NCI-H2107 (cell line): ENCODE data around the gene TMEM171.

Source experiments
- DNase-seq: peaks from one replicate; lab custom pipeline; 2025; lab: John Stamatoyannopoulos, UW

TMEM171 gene

GRCh38 chr5:73119451-73120157, 771 bp upstream of the TMEM171 start:
- DNase-seq, result no peak

DNA sequence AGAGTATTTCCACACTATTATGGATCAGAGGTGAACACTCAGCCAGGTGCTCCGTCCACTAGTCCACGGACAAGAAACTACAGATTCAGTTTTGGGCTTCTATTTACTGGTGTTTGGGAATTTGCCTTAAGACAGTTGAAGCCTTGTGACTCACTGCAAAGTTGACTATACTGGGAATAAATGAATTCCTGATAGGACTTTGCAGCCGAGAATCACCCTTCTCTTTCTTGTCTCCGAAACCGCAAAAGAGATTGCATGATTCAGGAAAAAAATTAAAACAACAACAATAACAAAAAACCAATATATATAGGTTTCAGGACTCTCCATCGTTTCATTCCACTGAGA, 716 bp downstream of the TMEM171 start:
- no peak for DNase-seq

- no peak for DNase-seq
These were observed 2.8 kb downstream of the TMEM171 start for GRCh38 chr5:73122875-73123810.

DNA sequence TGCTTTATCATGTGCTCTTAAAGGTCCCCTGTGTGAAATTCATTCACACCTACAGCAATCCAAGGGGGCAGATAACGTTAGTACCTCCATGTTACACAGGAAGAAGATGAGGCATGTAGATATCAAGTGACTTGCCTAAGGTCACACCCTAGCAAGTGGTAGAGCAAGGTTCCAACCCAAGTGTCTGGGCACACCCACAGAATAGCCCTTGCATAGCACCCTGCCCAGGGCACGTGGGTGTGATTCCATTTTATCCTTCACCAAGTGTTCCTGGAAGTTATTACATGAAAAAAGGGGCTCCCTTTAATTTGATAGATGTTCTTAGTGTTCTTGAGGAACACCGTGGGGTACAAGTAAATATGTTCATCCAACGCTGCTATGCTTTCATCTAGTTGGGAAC, 4.9 kb downstream of the TMEM171 start:
- no peak for DNase-seq

DNA sequence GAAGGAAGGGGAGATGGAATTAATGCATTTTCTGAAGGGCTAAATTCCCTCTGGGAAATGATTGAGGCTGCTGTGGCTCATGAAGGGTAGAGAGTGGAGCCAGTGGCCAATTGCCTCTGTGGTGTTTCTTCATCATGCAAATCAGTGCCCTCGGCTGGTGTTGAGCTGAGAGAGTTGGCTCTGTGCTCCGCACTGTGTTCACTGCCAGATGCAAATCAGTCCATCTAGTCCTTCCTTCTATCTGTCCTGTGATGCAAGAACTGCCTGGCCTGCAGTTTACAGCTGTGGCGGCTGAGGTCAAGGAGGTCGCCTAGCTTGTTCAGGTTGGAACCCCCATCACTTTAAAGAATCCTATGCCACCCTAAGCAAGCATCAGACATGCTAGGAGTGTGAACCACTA, 6.0 kb downstream of the TMEM171 start:
- no peak for DNase-seq

- no peak for DNase-seq
These were observed 6.6 kb downstream of the TMEM171 start for GRCh38 chr5:73126957-73127356.

DNA sequence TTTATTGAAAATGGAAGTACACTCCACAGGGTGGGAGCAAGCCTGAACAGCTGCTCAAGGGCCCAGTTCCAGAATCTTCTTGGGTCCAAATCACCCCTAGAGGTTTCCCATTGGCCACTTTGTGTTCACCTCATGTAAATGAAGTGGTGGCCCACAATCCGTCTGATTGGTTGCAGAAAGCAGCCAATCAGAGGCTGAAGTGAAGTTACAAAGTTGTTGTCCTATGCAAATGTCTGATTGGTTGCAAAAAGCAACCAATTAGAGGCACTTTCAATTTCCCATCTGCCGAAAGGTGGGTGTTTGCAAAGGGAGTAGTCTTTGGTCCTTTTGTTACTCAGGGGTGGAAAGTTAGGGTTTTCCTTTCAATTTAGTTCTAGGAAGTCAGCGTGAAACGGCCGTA, 8.8 kb downstream of the TMEM171 start:
- no peak for DNase-seq

GRCh38 chr5:73130811-73131210, 10.4 kb downstream of the TMEM171 start:
- no peak for DNase-seq

GRCh38 chr5:73131711-73132425, 11.5 kb downstream of the TMEM171 start:
- DNase-seq, result no peak

GRCh38 chr5:73132759-73133158, 12.4 kb downstream of the TMEM171 start:
- no peak for DNase-seq

DNA sequence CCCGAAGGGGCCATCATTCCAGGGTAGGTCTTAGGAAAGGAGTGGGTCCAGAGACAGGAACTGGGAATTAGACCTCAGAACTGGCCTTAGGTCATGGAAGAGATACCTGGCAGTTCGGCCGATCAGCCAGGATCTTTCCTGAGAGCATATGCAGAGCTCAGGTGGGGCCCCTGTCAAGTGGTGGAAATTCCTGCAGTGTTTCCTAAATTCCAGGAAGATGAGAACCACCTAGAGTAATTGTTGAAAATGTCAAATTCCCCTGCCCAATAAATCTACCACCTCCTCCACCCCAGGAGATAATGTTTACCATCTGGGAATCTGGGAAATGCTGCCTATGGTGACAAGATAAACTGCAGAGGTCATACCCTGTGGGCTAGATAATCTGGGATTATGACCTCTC, 14.6 kb downstream of the TMEM171 start:
- DNase-seq, result no peak

GRCh38 chr5:73135429-73136054, 15.2 kb downstream of the TMEM171 start:
- no peak for DNase-seq

GRCh38 chr5:73136055-73136562, 15.7 kb downstream of the TMEM171 start:
- DNase-seq, result no peak

DNA sequence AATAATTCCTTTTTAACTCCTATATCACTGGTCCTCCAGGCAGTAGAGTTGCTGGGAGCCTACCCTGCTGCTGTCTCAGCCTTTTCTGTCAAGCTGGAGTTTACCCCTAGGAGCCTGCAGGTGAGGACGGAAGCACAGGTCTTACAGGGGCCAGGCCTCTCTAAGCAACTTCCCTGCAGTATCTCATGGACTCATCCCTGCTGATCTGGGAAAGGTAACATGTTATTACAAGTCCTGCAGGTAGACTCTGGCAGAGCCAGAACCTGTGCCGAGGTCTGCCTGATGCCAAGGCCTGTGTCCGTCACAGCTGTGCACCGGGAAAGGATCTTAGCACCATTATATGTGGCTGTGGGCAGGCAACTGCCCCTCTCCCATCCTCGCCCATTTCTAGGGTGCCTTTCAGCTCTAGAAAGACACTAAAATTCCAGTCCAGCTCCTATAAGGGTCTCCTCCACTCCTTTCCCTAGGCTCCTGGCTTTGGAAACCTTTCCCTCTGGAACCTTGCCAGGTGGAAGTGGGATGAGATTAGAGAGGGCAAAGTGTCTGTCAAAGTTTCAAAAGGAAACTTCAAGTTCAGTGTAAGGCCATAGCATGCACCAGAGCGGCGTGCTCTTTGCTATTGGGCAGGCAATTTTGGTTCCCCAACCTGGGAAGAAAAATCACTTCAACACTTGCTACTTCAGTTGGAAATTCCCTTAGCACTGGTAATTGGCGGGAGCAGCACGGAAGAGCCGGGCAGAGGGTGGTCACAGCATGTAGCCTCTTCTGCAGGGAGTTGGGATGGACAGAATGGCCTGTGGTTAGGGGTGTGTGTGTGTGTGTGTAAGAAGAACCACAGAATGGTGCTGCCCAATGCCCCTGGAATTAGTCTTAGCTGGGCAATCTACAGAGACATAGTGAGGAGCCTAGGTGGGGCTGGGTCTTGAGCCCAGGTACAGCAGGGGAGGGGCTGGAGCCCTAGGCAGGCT, 17.5 kb downstream of the TMEM171 start:
- DNase-seq, result no peak

- no peak for DNase-seq
These were observed 19.1 kb downstream of the TMEM171 start for GRCh38 chr5:73139485-73139884.

DNA sequence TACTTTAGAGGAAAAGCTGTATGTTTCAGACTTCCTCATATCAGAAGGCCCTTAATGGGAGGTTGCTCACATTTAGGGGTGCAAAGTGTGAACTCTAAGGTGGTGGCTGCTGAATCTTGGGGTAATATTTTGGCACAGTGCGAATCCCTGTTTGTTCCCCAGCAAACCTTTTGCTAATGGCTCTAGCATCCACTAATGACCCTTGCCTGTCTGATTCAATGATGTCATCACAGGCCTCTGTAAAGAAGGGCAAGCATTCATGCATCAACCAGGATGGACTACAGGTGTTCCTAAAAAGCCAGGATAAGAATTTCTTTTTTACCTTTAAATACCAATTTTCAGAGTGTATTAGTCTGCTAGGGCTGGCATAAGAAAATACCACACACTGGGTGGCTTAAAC, 20.4 kb downstream of the TMEM171 start:
- no peak for DNase-seq

GRCh38 chr5:73142035-73142434, 21.7 kb downstream of the TMEM171 start:
- DNase-seq, result no peak

DNA sequence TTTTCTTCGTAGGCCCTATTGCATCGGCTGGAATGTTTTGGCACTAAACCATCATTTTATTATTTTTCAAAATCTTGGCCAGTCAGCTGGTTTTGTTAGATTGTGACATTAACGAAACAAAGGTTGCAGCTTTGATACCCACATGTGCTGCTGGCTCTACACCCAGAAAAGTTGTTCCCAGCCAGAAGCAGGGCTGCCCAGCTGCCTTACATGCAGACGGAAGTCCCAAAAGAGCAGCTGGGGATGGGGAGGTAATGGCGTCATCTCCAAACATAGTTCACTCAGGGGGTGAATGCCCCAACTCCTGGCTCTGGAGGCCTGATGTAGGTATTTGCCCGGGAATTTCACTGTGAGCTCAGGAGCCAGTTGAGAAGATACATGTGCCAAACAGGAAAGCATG, 23.3 kb downstream of the TMEM171 start:
- DNase-seq, result no peak

GRCh38 chr5:73149540-73149939, 29.2 kb downstream of the TMEM171 start:
- DNase-seq, result no peak

- no peak for DNase-seq
These were observed 30.5 kb downstream of the TMEM171 start for GRCh38 chr5:73150876-73151275.
